PFSK-1 (cell line): Measurements from ENCODE around the gene SLC39A11.

Source experiments
- FOXP2 ChIP-seq: optimal IDR thresholded peaks from 2 replicates; pipeline ENCODE3; 2011; ENCODE audit warnings: borderline replicate concordance, control low read depth, inconsistent platforms; ENCODE audit not compliant: insufficient read depth; ENCODE audit errors: extremely low read length, extremely low read depth
- POLR2AphosphoS5 ChIP-seq: IDR thresholded peaks from 2 replicates; pipeline ENCODE4 v1.6.1; 2012; ENCODE audit warnings: low read depth, mild to moderate bottlenecking, control low read depth, low read length, moderate library complexity
- SIN3A ChIP-seq: IDR thresholded peaks from 2 replicates; pipeline ENCODE4 v1.6.1; 2012; ENCODE audit warnings: mild to moderate bottlenecking, low read length, moderate library complexity, borderline replicate concordance; ENCODE audit not compliant: insufficient read depth
- TAF1 ChIP-seq: IDR thresholded peaks from 2 replicates; pipeline ENCODE4 v1.6.1; 2012; ENCODE audit warnings: low read length, control low read depth, borderline replicate concordance; ENCODE audit not compliant: insufficient read depth
- TF ChIP-seq, protein P1 (sequence below), 2 experiments: IDR thresholded peaks; 2 replicates each; pipeline versions ENCODE4 v1.6.1 to v1.8.0; 2011 to 2012; ENCODE audit warnings: low read depth in 2 of 2, low read length in 2 of 2, control low read depth in 1 of 2, inconsistent platforms in 1 of 2, mild to moderate bottlenecking in 1 of 2, moderate library complexity in 1 of 2; ENCODE audit not compliant: insufficient read depth in 1 of 2

The SLC39A11 gene

GRCh38 chr17:72618001-72618509 lies 474.4 kb downstream of the SLC39A11 start:
- TF ChIP-seq POLR2AphosphoS5 (no peak), TAF1 (no peak), FOXP2 (no peak), SIN3A (no peak)
- TF ChIP-seq, protein P1, sequence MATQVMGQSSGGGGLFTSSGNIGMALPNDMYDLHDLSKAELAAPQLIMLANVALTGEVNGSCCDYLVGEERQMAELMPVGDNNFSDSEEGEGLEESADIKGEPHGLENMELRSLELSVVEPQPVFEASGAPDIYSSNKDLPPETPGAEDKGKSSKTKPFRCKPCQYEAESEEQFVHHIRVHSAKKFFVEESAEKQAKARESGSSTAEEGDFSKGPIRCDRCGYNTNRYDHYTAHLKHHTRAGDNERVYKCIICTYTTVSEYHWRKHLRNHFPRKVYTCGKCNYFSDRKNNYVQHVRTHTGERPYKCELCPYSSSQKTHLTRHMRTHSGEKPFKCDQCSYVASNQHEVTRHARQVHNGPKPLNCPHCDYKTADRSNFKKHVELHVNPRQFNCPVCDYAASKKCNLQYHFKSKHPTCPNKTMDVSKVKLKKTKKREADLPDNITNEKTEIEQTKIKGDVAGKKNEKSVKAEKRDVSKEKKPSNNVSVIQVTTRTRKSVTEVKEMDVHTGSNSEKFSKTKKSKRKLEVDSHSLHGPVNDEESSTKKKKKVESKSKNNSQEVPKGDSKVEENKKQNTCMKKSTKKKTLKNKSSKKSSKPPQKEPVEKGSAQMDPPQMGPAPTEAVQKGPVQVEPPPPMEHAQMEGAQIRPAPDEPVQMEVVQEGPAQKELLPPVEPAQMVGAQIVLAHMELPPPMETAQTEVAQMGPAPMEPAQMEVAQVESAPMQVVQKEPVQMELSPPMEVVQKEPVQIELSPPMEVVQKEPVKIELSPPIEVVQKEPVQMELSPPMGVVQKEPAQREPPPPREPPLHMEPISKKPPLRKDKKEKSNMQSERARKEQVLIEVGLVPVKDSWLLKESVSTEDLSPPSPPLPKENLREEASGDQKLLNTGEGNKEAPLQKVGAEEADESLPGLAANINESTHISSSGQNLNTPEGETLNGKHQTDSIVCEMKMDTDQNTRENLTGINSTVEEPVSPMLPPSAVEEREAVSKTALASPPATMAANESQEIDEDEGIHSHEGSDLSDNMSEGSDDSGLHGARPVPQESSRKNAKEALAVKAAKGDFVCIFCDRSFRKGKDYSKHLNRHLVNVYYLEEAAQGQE (IDR thresholded peaks at IDR 0.05; ENCODE audit: insufficient read depth in 1 of 2, low read depth in 2 of 2, low read length in 2 of 2), result no peak

- TF ChIP-seq SIN3A (no peak), FOXP2 (no peak), POLR2AphosphoS5 (no peak), TAF1 (no peak)
- TF ChIP-seq, protein P1 (IDR thresholded peaks at IDR 0.05; ENCODE audit: insufficient read depth in 1 of 2, low read depth in 2 of 2, low read length in 2 of 2), result no peak
These were observed 474.9 kb downstream of the SLC39A11 start for GRCh38 chr17:72617557-72617956.

GRCh38 chr17:72616447-72616846 lies 476.0 kb downstream of the SLC39A11 start:
- TF ChIP-seq FOXP2, result no peak
- TF ChIP-seq TAF1, result no peak

DNA sequence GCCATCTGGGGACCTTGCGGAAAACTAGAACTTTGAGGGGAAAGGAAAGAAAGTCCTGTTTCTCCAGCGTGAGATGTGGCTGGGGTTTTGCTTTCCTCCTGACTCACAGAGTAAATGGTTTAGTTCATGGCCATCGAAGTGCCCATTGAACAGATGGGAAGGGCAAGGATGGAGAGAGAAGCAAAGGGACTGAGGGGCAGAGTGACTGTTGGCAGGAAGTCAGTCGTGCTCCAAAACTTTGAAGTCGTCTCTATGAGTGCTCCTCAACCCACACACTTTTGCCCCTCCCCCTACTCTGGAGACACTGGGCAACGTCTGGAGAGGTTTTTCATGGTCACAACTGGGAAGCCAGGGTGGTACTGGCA lies 476.9 kb downstream of the SLC39A11 start:
- no peak for TF ChIP-seq FOXP2
- no peak for TF ChIP-seq SIN3A
- no peak for TF ChIP-seq POLR2AphosphoS5
- TF ChIP-seq, protein P1 (IDR thresholded peaks at IDR 0.05; ENCODE audit: insufficient read depth in 1 of 2, low read depth in 2 of 2, low read length in 2 of 2), result no peak
- TF ChIP-seq TAF1, result no peak

DNA sequence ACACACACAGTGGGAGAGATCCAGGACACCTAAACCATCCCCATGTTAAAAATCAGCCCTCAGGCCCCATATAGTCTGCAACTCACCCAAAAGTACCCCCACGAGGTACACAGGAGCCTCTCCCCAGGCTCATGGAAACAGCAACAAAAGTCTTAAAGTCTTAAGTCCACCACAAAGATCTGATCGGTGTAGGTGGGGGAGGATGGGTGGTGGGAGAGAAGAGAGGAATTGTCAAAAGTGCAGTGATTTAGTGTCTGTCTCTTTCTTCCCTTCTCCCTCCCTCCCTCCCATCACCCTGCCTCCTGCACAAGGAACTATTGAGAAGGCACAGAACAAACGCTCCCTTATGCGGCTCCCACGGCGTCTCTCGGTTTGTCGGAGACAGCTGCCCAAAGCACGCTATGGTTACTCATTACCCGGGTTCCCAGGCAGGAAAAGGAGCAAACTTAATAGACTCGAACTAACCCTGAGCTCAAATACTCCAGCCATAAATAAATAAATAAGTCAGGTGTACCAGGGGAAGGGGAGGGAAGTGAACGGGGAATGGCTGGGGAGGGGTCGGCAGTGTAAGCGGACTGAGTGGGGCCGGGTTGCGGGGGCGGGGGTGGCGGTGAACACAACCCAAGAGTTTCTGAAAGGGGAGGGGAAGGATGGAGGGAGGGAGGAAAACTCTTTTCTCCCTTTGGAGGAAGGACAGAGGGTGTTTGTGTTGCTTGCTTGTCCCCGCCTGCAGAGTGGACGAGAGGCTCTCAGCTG lies 477.4 kb downstream of the SLC39A11 start:
- TF ChIP-seq FOXP2 (no peak), SIN3A (no peak), POLR2AphosphoS5 (no peak), TAF1 (no peak)
- TF ChIP-seq, protein P1 (IDR thresholded peaks at IDR 0.05; ENCODE audit: insufficient read depth in 1 of 2, low read depth in 2 of 2, low read length in 2 of 2), result no peak
